GM19452 (cell line): Measurements from ENCODE around the gene XXYLT1.
"Not testable (repeated sequence)": the region's sequence is repeated elsewhere in the genome, so short reads cannot be mapped to it uniquely, and the experiment has no call there.

ENCODE experiments used
- ATAC-seq: cut with Tn5 transposase; IDR thresholded peaks from one replicate; pipeline ENCODE4 v1.9.1; 2021; ENCODE audit not compliant: unreplicated experiment

The XXYLT1 gene

DNA sequence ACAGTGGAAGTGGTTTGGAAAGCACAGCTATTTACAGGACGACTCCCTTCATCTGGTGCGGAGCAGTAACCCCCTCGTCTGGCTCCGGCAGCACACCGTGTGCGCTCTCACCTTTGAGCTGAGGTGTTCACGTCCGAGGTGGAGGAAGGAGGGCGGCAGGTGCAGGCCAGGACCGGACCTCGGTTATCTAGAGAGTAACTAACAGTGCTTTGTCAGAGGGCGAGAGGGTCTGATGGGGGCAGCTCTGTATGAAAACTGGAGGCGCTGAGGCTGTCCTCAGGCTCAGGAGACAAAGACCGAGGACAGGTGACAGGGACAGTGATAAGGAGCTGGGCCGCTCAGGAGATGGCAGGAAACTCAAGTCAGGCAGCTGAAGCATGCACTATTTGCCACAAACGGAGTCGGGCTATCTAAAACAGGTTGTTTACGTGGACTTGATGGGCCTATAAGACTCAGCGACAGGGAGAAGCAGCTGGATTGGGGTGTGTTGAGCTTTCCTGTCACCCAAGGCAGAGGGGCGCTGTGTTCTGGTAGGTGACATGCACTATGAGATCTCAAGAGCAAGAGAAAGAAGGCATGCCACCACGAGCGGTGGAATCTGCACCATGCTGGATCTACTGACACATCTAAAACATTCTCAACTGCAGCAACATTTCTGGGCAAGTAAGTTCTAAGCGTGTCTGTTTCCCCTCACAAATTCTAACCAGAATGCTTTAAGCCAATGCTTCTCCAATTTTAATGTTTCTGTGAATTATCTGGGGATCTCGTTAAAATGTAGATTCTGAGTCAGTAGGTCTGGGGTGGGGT, 155.2 kb downstream of the XXYLT1 start:
- ATAC-seq: no peak

DNA sequence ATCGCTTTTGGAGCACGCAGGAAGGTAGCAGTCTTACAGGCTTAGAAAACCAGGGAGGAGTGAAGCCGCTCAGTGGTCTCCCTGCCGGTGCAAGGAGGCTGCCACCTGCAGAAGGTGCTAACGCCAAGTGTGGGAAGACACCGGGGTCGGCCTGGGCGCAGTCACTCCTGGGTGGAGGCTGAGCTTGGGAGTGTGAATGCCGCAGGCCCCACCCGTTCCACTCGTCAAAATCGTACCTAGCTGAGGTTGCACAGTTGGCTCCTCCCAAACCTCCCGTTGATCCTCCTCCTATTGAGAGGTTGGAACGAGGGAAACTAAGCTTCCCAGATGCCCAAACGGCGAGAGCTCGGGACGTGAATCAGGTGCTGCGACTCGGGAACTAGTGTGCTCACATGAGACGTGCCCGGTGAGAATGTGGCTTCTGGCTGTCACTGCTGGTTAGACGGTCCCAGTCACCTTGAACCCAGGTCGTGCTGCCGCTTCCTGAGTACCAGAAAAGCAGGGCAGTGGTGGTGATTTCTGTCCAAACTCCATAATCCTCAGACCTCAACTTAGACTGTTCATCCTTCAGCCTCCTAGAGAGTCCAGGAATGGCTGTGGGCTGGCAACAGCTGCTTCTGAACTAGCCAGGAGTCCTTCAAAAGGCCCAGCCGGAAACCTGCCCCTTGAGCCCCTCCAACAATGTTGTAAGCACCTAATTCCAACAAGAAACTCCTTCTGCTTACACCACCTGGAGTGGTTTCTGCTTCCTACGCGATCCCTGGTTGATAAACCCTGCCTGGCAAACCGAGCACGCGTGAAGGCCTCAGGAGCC, 156.0 kb downstream of the XXYLT1 start:
- ATAC-seq: no peak

DNA sequence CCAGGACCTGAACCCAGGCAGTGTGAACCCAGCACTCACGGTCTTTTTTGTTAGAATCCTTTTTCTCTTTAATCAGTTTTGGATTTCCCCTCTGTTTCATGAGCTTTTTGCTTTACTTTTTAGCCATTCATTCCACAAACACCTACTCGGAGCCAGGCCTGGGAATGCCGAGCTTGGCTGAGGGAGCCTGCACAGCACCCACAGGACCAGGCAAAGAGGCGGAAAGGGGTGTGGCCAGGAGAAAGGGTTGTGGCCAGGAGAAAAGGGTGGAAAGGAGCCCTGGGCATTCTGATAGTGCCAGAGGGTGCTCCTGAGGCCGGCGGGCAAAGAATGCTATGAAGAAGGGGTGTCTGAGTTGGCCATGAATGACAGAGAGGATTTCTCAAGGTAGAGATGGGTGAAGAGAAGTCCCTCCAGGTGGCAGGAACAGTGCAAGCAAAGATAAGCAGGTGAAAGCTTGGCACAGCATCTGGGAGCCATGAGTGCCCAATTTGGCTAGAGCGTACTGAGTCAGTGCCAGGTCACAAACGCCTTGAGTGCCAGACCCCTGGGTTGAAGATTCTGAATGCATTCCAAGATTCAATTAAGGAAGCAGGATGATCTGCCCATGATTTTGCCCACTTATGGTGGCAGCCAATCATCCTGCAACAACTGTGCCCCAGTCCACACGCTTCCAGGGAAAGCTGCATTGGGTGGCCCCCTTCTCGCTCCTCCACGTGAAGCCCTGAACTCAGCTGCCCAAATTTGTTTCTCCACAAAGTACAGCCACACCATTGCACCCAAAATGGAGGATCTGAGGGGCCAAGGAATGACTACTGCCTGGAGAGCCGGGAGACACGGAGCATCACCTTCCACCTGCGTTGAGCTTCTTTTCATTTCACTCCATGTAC, 157.2 kb downstream of the XXYLT1 start:
- no peak for ATAC-seq

DNA sequence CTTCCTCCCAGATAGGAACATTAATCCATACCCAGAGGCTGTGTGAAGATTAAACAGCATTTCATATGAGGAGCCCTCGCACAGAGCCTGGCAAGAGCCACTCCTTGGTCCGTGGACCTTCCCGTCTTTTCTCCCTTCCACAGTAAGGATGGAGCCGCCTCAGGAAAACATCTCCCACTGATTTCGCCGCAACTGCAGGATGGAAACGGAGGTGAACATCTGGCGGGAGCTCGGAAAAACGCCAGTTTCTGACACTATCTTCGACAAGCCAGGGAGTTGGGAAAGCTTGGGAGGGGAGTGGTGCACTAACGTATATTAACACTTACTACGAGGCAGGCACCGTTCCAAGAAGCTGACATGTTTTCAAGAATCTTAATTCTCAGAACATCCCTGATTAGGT, 157.9 kb downstream of the XXYLT1 start:
- ATAC-seq: no peak

DNA sequence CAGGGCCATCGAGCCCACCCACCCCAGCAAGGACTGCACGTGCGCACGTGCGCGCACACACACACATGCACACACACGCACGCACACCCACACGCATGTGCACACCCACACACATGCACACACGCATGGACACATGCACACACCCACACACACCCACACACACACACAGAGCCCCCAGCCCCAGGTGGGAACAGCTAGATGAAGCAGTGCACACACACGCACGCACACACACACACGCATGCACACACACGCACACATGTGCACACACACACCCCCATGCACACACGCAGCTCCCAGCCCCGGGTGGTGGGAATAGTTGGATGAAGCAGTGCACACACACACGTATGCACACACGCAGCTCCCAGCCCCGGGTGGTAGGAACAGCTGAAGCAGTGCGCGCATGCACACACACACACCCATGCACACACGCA, 158.6 kb downstream of the XXYLT1 start:
- ATAC-seq: no peak

DNA sequence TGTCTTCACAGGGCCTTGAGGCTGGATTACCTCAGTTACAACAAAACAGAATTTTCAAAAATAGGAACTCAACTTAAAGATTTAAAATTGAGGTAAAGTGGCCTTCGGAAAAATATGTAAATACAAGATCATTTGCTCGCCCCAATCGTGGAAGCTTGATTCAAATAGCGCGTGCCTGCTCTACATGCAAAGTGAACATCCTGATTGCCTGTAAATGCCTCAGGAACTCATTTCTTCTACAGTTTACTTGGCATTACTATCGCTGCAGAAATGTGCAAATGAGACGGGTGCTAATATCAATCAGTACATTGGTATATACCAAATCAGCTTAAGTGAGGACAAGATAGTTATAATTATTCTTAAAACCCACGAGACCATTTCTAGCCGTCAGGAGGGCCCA, 159.2 kb downstream of the XXYLT1 start:
- no peak for ATAC-seq

DNA sequence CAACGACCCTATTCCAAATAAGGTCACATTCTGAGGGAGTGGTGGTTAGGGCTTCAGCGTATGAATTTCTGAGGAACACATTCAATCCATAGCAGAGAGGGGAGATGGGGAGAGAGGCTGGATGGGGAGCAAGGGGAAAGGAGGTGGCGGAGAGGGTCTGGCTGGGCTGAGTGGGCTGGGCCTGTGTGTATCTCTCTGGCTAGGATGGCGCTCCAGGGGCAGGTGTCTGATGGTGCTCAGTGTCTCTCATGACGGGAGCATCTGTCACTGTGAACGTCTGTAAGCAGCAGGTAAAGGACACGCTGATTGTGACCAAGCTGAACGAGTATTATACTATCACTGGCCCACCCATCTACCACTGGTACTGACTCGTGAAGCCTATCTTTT, 159.6 kb downstream of the XXYLT1 start:
- ATAC-seq: no peak

DNA sequence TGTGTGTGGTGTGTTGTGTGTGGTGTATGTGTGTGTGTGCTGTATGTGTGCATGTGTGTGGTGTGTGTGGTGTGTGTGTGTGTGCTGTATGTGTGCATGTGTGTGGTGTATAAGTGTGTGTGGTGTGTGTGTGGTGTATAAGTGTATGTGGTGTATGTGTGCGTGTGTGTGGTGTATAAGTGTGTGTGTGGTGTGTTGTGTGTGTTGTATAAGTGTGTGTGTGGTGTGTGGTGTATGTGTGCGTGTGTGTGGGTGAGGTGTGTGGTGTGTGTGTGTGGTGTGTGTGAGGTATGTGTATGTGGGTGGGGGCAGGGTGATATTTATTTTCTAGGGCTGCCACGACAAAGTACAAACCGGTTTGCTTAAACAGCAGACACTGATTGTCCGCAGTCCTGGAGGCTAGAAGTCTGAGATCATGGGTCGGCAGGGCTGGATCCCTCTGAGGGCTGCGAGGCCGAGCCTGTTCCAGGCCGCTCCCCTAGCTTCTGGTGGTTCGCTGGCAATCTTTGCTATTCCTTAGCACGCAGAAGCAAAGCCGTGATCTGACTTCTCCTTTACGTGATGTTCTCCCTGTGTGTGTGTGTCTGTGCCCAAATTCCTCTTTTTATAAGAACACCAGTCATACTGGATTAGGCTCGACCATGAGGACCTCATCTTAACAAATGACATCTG, 160.2 kb downstream of the XXYLT1 start:
- ATAC-seq: no peak

DNA sequence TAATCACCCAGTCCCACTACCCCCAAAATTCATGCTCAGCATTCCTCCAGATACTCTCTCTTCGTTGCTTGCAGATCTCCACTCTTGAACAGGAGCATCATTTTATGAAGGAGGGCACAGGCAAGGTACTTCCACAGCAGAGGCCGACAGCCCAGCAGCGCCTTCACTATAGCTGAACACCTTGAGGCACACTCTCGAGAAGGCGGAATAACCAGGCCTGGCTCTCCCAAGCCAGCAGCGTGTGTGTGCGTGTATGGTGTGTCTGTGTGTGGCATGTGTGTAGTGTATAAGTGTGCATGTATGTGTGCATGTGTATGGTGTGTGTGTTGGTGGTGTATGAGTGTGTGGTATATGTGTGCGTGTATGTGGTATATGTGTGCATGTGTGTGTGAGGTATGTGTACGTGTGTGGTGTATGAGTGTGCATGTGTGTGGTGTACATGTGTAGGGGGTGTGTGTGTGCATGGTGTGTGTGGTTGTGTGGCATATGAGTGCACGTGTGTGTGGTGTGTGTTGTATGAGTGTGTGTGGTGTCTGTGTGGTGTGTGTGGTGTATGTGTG, 161.8 kb downstream of the XXYLT1 start:
- no peak for ATAC-seq

DNA sequence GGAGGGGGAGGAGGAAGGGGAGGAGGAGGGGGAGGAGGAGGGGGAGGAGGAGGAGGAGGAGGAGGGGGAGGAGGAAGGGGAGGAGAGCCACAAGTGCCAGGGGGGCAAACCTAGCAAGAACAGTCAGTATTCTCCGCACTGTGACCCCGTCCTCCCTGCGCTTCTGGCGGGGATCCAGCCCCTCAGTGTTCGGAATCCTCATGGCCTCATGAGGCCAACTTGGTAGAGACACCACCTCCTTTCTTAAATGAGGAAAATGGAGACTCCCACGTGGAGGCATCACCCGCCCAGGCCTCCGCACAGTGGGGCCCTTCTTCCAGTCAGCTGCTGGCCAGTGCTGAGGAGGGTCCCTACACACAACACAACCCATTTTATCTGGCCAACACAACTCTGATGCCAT, 163.4 kb downstream of the XXYLT1 start:
- ATAC-seq: no peak

DNA sequence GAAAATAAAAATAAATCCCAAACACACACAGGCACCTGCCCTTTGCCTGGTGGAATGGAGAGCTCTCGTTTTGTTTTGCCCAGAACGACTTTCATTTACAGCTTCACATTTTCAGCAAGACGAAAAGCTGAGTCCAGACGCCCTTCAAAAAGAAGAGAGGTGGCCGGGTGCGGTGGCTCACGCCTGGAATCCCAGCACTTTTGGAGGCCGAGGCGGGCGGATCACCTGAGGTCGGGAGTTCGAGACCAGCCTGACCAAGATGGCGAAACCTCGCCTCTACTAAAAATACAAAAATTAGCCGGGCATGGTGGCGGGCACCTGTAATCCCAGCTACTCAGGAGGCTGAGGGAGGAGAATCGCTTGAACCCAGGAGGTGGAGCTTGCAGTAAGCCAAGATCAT, 163.9 kb downstream of the XXYLT1 start:
- ATAC-seq: not testable (repeated sequence)

DNA sequence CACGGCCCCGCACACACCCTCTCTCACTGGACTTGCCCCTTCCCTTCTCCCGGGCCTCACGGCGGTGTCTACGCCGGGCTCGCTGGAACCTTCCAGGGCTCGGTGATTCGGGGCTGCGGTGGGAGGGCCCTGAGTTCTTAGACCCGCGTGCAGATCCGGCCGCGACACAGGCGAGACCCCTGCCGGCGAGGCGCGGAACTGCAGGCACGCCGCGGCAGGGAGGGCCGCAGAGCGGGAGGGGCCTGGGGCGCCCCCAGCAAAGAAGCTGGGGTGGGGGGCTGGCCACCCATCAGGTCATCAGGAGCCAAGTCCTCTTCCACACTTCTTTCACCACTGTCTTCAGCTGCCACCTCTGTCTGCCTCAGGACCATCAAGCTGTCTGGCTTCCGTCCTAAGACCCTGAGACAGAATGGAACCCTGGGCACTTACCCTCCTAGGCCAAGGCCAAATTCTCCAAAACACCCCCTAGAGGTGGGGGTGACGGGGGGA, 164.5 kb downstream of the XXYLT1 start:
- peak; percentile 51 for ATAC-seq

DNA sequence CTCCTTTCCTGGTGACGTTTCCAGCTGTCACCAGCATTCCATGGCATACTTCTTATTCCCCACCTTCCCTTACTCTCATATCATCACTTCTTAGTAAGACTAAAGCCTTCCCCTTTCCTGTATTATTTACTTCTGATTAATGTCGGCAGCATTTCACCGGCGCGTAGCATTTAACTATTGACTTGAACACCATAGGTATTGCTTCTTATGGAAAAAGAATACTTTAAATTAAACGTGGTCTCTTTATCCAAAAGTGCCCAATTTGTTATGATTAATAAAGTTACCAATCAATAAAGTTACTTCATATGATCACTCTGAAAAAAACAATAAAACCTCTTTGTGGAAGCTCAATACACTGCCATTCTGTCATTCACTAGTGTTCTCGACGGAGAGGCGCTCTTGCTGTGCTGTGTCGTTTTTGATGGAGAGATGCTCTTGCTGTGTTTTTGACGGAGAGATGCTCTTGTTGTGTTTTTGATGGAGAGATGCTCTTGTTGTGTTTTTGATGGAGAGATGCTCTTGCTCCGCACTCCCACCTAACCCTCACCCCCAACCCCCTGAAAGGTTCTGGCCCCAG, 165.0 kb downstream of the XXYLT1 start:
- ATAC-seq: no peak

DNA sequence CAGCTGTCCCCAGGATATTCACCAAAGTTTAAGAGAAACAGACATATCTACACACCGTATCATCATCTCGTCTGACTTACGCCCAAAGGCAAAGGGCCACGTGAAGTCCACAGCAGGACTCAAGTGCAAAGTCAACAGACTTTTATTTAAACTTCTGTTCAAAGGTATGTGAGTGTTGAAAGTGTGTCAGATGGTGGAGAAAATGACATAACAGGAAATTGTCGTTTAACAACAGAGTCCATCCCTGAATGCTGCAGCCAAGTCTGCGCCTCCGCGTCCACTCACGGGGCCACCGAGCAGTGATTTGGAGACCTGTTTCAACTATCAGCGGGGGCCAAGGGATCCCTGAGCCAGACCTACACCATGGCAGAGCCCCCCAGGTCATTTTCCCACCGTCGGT, 165.6 kb downstream of the XXYLT1 start:
- no peak for ATAC-seq

DNA sequence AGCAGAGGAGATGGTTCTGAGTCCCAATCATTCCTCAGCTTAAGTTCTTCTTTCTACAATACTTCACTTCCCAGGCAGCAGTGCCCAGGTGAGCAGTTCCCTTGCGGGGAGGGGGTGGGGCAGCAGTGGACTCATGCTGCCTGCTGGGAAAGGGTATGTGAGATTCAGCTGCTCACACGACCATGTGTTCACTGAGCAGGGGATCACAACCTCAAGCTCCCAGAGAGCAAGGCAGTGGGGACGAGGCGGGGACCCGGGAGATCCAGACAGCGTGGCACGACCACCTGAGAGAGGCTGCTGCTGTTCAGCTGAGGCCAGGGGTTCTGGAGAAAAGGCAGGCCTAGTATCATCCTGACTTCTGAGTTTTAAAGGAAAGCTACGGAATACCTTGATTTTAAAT, 166.6 kb downstream of the XXYLT1 start:
- ATAC-seq: no peak

DNA sequence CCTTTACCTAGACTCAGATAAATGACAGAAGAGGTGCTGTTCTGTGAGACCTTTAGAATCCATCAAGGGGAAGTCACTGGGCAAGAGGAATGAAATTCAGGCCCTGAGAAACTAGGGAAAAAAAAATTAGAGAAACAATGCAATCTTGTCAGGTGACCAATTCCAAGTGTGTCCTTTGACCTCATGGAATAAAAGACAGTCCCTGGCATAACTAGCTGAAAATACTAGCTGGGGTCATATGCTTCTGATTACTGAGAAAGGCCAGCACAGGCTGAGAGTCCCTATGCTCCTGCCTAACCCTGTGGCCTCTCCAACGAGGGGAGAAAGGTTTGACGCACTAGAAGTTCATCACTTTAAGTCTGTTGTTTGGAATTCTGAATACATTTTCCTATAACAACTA, 167.3 kb downstream of the XXYLT1 start:
- no peak for ATAC-seq

DNA sequence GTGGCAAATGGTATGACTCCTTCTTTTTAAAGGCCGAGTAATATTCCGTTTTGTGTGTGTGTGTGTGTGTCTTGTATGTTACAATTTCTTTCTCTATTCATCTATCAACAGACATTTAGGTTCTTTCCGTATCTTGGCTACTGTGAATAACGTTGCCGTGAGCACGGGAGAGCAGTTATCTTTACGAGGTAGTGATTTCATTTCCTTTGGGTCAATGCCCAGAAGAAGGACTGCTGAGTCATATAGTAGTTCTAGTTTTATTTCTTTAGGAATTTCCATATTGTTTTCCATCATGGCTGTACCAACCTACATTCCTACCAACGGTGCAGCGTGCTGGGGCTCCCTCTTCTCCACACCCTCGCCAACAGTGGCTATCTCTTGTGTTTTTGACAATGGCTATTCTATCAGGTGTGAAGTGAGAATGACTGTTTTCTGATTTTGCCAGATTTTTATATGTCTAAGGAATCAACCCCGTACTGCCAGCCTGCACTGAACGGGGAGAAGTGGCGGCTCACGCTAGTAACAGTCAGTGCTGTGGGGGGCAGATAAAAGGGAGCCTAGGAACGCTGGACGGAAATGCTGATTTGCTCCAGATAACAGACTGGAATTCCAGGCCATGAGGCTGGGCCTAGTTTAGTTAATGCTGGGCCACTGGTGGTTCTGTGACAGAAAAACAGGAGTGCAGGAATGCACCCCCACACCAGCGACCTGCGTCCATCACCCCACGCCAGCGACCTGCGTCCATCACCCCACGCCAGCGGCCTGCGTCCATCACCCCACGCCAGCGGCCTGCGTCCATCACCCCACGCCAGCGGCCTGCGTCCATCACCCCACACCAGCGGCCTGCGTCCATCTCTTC, 168.1 kb downstream of the XXYLT1 start:
- no peak for ATAC-seq

DNA sequence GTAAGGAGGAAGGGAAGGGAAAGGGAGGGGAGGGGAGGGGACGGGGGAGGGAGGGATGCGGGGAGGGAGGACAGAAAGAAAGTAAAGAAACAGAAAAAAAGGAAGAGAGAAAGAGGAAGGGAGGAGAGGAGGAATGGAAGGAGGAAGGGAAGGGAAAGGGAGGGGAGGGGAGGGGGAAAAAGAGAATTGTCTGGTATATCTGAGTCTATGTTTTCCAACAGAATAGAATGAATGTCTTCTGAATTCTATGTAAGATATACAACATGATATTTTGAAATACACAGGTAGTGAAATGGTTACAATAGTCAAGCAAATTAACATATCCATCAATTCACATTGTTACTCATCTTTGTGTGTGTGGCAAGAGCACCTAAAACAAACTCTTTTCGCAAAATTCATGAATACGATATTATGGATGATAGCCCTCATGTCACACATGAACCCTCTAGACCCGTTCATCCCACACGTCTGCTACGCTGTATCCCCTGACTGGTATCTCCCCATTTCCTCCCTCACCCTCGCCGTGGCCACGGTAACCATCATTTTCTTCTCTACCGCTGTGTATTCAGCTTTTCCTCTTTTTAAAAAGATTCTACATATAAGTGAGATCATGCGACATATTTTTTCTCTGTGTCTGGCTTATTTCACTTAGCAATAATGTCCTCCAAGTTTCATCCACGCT, 168.9 kb downstream of the XXYLT1 start:
- ATAC-seq: no peak
